ENCODE results near the gene SNW1.
"Not testable (repeated sequence)": the region's sequence is repeated elsewhere in the genome, so short reads cannot be mapped to it uniquely, and the experiment has no call there.

The SNW1 gene

GRCh38 chr14:77760381-77761204 lies at the start of gene SNW1:
SNW1 (minus strand) TSS chr14:77761156; CDS start chr14:77761127, 29 bp downstream.
- in situ Hi-C loops (cut with HindIII; ENCODE audit: low sequenced_read_pairs), result no loop called here

DNA sequence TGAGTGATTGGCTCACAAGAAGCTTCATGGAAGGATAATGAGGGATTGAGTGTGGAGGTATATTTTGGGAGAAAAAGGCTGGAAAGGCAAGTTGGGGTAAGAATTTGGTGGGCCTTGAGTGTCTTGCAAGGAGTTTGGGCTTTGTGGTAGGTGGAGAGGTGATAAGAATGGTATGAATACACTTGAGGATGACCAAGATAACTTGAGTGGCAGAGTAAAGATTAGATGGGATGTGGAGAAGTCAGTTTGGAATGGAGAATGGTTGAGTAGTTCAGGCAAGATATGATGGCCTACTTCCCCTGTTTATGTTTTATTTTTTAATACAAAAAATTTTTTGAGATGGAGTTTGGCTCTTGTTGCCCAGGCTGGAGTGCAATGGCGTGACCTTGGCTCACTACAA lies 48.1 kb upstream of the SNW1 start:
- in situ Hi-C loops (cut with HindIII; ENCODE audit: low sequenced_read_pairs), result no loop called here

GRCh38 chr14:77808250-77808649 lies 47.3 kb upstream of the SNW1 start:
- in situ Hi-C loops (cut with HindIII; ENCODE audit: low sequenced_read_pairs), result no loop called here

DNA sequence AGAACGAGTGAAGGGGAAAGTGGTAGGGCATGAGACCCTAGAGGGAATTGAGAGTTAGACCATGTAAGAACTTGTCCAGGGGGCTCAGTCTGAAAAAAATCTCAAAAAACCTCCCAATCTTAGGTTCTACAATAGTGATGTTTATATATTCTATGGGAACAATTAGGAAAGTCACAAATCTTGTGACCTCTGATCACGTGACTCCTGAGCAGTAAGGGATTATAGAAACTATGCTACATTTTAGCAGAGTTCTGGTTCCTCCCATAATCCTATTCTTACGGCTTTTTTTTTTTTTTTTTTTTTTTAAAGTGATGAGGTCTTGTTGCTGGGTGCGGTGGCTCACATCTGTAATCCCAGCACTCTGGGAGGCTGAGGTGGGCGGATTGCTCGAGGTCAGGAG lies 44.8 kb upstream of the SNW1 start:
- in situ Hi-C loops (cut with HindIII; ENCODE audit: low sequenced_read_pairs), result no loop called here

DNA sequence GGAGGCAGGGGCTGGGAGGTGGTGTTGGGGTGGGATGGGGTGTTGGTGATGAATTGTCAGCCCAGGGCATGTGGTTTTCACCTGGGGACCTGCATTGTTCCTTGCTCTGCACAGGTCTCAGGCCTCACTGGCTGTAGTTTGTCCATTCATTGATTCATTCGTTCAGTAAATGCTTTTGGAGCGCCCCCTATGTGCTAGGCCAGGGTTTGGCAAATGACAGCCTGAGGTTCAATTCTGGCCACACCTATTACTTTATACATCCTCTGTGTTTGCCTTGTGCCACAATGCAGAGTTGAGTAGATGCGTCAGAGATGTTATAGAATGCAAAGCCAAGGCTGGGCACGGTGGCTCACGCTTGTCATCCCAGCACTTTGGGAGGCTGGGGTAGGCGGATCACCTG lies 43.6 kb upstream of the SNW1 start:
- in situ Hi-C loops (cut with HindIII; ENCODE audit: low sequenced_read_pairs), result no loop called here

DNA sequence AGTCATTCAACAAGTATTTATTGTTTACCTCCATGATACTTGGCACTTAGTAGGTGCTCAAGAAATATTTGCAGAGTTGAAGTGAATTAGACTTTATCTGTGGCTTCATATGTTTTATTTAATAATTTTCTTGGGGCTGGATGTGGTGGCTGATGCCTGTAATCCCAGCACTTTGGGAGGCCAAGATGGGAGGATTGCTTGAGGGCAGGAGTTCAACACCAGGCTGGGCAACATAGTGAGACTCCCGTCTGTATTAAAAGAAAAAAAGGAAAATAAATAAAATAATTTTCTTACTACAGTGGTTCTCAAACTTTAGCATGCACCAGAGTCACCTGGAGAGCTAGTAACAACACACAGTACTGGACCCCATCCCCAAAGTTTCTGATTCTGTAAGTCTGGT lies 39.9 kb upstream of the SNW1 start:
- in situ Hi-C loops (cut with HindIII; ENCODE audit: low sequenced_read_pairs), result no loop called here

GRCh38 chr14:77799863-77800730 lies 39.1 kb upstream of the SNW1 start, which contains the start of gene ADCK1:
ADCK1 (plus strand) TSS chr14:77800109; CDS start chr14:77818979, 18,870 bp downstream.
- in situ Hi-C loops (cut with HindIII; ENCODE audit: low sequenced_read_pairs), result no loop called here

GRCh38 chr14:77799456-77799855 lies 38.5 kb upstream of the SNW1 start:
- in situ Hi-C loops (cut with HindIII; ENCODE audit: low sequenced_read_pairs), result not testable (repeated sequence)

DNA sequence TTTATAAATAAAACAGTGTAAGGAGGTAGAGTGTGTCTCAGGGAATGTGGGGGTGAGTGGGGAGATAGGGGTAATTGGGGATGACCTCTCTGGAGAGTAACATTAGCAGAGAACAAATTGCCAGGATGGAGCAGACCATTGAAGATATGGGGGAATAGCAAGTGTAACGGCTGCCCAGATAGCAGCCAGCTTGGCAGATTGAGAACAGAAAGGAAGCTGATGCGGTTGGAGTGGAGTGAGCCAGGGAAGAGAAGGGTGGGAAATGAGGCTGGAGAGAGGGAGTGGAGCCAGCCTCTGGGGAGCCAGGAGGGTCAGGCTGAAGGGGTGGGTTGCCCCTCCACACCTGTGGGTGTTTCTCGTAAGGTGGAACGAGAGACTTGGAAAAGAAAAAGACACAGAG lies 33.4 kb upstream of the SNW1 start:
- in situ Hi-C loops (cut with HindIII; ENCODE audit: low sequenced_read_pairs), result no loop called here

- in situ Hi-C loops (cut with HindIII; ENCODE audit: low sequenced_read_pairs), result not testable (repeated sequence)
Measured at GRCh38 chr14:77793255-77793654, 32.3 kb upstream of the SNW1 start.

- in situ Hi-C loops (cut with HindIII; ENCODE audit: low sequenced_read_pairs), result no loop called here
Measured at GRCh38 chr14:77791225-77791600, 30.3 kb upstream of the SNW1 start.

GRCh38 chr14:77790566-77791224 lies 29.7 kb upstream of the SNW1 start:
- in situ Hi-C loops (cut with HindIII; ENCODE audit: low sequenced_read_pairs), result no loop called here

DNA sequence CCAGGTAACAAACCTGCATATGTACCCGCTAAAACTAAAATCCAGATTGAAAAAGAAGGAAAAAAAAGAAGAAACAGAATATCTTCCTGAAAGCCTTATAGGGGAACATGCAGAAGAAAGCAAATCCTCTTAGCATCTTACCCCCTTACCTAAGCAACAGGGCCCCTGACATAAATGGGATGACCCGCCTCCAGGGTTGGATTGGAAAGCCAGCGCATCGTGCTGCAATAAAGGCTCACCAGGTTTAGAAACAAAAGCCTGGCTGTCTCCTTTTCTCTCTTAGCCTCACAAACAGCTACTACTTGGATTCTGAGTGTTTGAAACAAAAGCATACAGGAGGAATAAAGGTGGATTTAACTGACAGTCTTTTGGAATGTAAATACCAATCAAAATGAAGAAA lies 25.2 kb upstream of the SNW1 start:
- in situ Hi-C loops (cut with HindIII; ENCODE audit: low sequenced_read_pairs), result no loop called here

- in situ Hi-C loops (cut with HindIII; ENCODE audit: low sequenced_read_pairs), result no loop called here
Measured at GRCh38 chr14:77782202-77782601, 21.2 kb upstream of the SNW1 start.

DNA sequence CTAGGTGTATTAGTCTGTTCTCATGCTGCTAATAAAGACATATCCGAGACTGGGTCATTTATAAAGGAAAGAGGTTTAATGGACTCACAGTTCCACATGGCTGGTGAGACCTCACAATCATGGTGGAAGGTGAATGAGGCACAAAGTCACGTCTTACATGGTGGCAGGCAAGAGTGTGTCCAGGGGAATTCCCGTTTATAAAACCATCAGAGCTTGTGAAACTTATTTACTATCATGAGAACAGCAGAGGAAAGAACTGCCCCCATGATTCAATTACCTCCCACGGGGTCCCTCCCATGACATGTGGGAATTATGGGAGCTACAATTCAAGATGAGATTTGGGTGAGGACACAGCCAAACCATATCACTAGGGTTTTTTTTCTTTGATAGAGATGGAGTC lies 13.0 kb upstream of the SNW1 start:
- in situ Hi-C loops (cut with HindIII; ENCODE audit: low sequenced_read_pairs), result not testable (repeated sequence)

DNA sequence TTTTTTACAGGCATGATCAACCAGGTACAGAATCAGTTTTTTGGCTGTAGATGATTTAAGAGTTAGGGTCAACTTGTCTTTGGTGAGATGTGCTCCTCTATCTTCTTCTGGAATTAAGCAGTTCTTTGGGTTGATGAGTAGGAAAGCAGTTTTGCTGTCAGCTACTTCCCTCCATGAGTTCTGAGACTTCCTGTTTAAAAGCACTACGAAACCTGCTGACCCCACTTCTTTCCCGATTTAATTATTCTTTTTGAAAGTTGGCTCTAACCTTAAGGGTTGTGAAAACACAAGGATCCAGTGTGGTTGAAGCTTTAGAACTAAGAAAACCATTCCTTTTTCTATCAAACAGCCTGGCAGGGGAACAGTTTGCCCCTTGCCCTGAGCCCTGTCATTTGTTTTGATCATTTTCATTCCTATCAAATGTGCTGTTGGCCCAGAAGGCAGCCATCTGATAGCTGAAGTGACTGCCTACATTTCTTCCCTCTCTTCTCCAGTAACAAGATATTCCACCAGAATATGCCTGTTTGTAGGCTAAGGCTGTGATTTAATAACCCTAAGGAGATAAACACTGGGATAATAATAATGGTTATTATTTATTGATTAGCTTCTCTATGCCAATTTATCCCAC lies 7.6 kb upstream of the SNW1 start:
- in situ Hi-C loops (cut with HindIII; ENCODE audit: low sequenced_read_pairs), result not testable (repeated sequence)

GRCh38 chr14:77763978-77764377 lies 3.0 kb upstream of the SNW1 start:
- in situ Hi-C loops (cut with HindIII; ENCODE audit: low sequenced_read_pairs), result no loop called here

DNA sequence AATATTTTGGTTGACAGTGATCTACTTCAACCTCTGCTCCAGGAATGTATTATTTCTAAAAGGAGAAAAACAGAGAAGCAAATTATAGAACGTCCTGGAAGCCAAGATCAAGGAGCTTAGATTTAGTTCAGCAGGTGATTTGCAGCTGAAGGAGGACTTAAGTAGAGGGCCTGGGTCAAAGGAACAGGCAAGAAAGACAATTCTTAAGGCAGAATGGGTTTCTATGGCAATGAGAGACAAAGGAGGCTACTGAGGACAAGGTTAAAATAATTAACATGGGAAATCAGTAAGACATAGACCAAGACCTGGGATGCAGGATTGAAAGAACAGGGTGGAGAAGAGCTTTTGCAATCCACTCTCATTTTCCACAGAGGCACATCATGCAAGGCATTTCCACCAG lies 2.4 kb upstream of the SNW1 start:
- in situ Hi-C loops (cut with HindIII; ENCODE audit: low sequenced_read_pairs), result no loop called here

DNA sequence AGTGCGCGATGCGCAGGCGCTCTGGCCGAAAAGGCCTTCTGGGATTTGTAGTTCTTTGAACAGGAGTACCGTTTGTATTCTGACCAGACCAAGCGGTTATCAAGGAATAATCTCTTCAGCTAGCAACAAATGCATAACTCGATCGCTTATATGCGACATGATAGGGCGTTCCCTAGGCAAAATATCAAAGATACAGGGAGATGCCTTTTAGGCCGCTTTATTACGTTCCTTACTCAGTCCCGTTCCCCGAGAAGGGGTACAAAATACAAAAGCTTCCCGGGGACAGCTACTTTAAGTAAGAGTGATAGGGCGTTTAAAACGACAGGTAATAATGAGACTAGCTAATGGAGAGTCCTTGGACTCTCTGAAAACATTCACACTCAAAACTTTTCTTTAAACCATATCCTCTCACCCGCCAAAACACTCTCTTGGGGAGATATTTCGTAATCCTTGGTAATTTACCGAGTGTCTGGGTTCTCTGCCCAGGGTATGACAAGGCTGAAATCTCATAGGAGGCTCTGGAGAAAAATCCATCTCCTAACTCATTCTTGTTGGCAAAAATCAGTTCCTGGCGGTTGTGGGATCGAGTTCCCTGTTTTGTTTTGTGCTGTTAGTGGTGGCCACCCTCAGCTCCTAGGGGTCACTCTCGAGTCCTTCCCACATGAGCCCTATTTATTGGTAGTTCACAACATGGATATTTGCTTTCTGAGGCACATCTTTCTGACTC lies 412 bp upstream of the SNW1 start:
- in situ Hi-C loops (cut with HindIII; ENCODE audit: low sequenced_read_pairs), result no loop called here

- in situ Hi-C loops (cut with HindIII; ENCODE audit: low sequenced_read_pairs), result no loop called here
Measured at GRCh38 chr14:77752799-77753516, 8.0 kb downstream of the SNW1 start.
